SK-N-SH (cell line): ENCODE data around the gene ELN.

Source experiments
- CTCF ChIP-seq: fragments of 200-600 bp; sonication (generic); IDR thresholded peaks from 2 replicates; pipeline ENCODE4 v1.6.1; 2017; ENCODE audit warnings: antibody characterized with exemption, mild to moderate bottlenecking, moderate library complexity
- ELF1 ChIP-seq: IDR thresholded peaks from 2 replicates; pipeline ENCODE4 v1.4.0; 2012
- EZH2phosphoT487 ChIP-seq: fragments of 200-600 bp; sonication (generic); IDR thresholded peaks from 2 replicates; pipeline ENCODE4 v1.6.1; 2017; ENCODE audit warnings: low read depth, mixed run types, mild to moderate bottlenecking, antibody characterized with exemption, moderate library complexity, borderline replicate concordance
- JUND ChIP-seq: IDR thresholded peaks from 2 replicates; pipeline ENCODE4 v1.4.0; 2012
- NFIC ChIP-seq: IDR thresholded peaks from 2 replicates; pipeline ENCODE4 v1.4.0; 2012; ENCODE audit warnings: borderline replicate concordance
- POLR2AphosphoS5 ChIP-seq: IDR thresholded peaks from 2 replicates; pipeline ENCODE4 v1.6.1; 2012; ENCODE audit warnings: low read depth, low read length
- RAD21 ChIP-seq: IDR thresholded peaks from 2 replicates; pipeline ENCODE4 v1.6.1; 2012; ENCODE audit warnings: mild to moderate bottlenecking, low read length
- SIN3A ChIP-seq: IDR thresholded peaks from 2 replicates; pipeline ENCODE4 v1.6.1; 2012; ENCODE audit warnings: low read depth, mild to moderate bottlenecking, low read length, moderate library complexity, borderline replicate concordance
- SMC3 ChIP-seq: IDR thresholded peaks from 2 replicates; pipeline ENCODE4 v1.6.1; 2012; ENCODE audit warnings: low read depth, low read length, improper control_type of control experiment
- TEAD4 ChIP-seq: IDR thresholded peaks from 2 replicates; pipeline ENCODE4 v1.4.0; 2012; ENCODE audit warnings: mild to moderate bottlenecking, borderline replicate concordance; ENCODE audit not compliant: insufficient read depth
- YY1 ChIP-seq: IDR thresholded peaks from 2 replicates; pipeline ENCODE4 v1.4.0; 2012; ENCODE audit warnings: low read depth, mild to moderate bottlenecking

GRCh38 chr7:74069086-74069541 lies 41.1 kb downstream of the ELN start:
- TF ChIP-seq EZH2phosphoT487 (no peak), CTCF (no peak), SMC3 (no peak), YY1 (no peak), SIN3A (no peak), JUND (no peak), ELF1 (no peak), TEAD4 (no peak), RAD21 (no peak), POLR2AphosphoS5 (no peak), NFIC (no peak)
